Fibroblast of skin of right biceps (primary cell): ENCODE results near the gene CRYBB1.

Source experiments
- DNase-seq: peaks from one replicate; pipeline ENCODE4 v3.0.0-alpha.2; 2013

Gene CRYBB1

GRCh38 chr22:26574001-26574723, 43.7 kb downstream of the CRYBB1 start:
- no peak for DNase-seq

GRCh38 chr22:26573026-26573662, 44.7 kb downstream of the CRYBB1 start:
- no peak for DNase-seq

- no peak for DNase-seq
Measured at GRCh38 chr22:26570864-26571525, 46.8 kb downstream of the CRYBB1 start.

GRCh38 chr22:26570115-26570514, 47.7 kb downstream of the CRYBB1 start:
- DNase-seq, result no peak

GRCh38 chr22:26568207-26568706, 49.6 kb downstream of the CRYBB1 start:
- DNase-seq, result no peak

GRCh38 chr22:26567610-26568009, 50.2 kb downstream of the CRYBB1 start:
- DNase-seq, result no peak

GRCh38 chr22:26566994-26567393, 50.8 kb downstream of the CRYBB1 start:
- DNase-seq, result no peak

- no peak for DNase-seq
Measured at GRCh38 chr22:26565889-26566288, 51.9 kb downstream of the CRYBB1 start.

- no peak for DNase-seq
Measured at GRCh38 chr22:26565181-26565580, 52.6 kb downstream of the CRYBB1 start.

GRCh38 chr22:26564672-26565071, 53.2 kb downstream of the CRYBB1 start:
- DNase-seq, result no peak

GRCh38 chr22:26564181-26564580, 53.6 kb downstream of the CRYBB1 start:
- no peak for DNase-seq

GRCh38 chr22:26563022-26563421, 54.8 kb downstream of the CRYBB1 start:
- no peak for DNase-seq

GRCh38 chr22:26561756-26562417, 55.9 kb downstream of the CRYBB1 start:
- DNase-seq, result no peak

GRCh38 chr22:26559961-26560575, 57.8 kb downstream of the CRYBB1 start:
- no peak for DNase-seq

GRCh38 chr22:26558248-26558895, 59.5 kb downstream of the CRYBB1 start:
- peak; percentile 24 for DNase-seq

- DNase-seq, result no peak
Measured at GRCh38 chr22:26556904-26557303, 60.9 kb downstream of the CRYBB1 start.

GRCh38 chr22:26555478-26555877, 62.3 kb downstream of the CRYBB1 start:
- DNase-seq, result no peak

- DNase-seq, result no peak
Measured at GRCh38 chr22:26554956-26555355, 62.9 kb downstream of the CRYBB1 start.

- DNase-seq, result peak; percentile 92
Measured at GRCh38 chr22:26553056-26553752, 64.6 kb downstream of the CRYBB1 start.

GRCh38 chr22:26552466-26552865, 65.4 kb downstream of the CRYBB1 start:
- DNase-seq, result peak; percentile 66

GRCh38 chr22:26551568-26551967, 66.3 kb downstream of the CRYBB1 start:
- DNase-seq, result no peak
